Upper lobe of left lung (tissue), 4 donors: Measurements from ENCODE around the gene ITGA8.

ENCODE experiments used
- CTCF ChIP-seq, 6 experiments: fragments of 450-650 bp in 4 of 6; fragments of 200-600 bp in 2 of 6; sonication (generic) in 2 of 6; IDR thresholded peaks; one replicate each; pipeline ENCODE4 v1.5.1; 2016 to 2019; ENCODE audit warnings: antibody characterized with exemption in 6 of 6
- POLR2A ChIP-seq, 4 donors: fragments of 450-650 bp; IDR thresholded peaks; one replicate each; pipeline ENCODE4 v1.5.1; 2016 to 2017; ENCODE audit warnings: antibody characterized with exemption in 4 of 4, mild to moderate bottlenecking in 2 of 4

GRCh38 chr10:15704581-15704968 is 15.1 kb downstream of the ITGA8 start:
- TF ChIP-seq CTCF (IDR thresholded peaks at IDR 0.05) = no peak
- no peak for TF ChIP-seq POLR2A (IDR thresholded peaks at IDR 0.05)
